AG09319 (cell line): Measurements from ENCODE around the gene EPHA5.

ENCODE experiments used
- DNase-seq: peaks from one replicate; pipeline ENCODE4 v3.0.0-alpha.2; 2010; ENCODE audit warnings: low read depth; ENCODE audit errors: extremely low read depth
- TF ChIP-seq, protein P1 (sequence below): IDR thresholded peaks from 2 replicates; pipeline ENCODE4 v1.5.1; 2011; ENCODE audit warnings: low read depth, mild to moderate bottlenecking, inconsistent platforms, low read length, moderate library complexity

Gene EPHA5

DNA sequence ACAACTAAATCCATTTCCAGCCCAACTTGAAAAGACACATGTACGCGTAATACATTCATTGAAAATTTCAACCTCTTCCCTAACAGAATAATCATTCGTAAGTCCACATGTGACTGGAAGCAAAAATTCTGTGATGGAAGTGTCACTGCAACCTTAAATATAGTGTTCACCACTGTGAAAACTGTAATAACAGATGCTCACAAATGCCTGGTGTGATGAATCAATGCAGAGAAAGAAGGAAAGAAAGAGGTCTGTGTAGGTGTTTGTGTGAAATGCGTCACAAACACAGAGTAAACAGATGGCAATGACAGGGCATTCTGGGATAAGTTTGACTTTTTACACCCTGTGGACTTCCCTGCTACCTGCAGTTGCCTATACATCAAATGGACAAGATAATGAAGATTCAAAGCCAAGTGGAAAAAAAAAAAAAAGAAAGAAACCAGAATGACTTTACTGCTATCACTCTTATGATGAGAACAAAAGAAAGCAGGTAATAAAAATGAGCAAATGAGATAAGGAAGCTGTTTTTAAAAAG lies 123.3 kb downstream of the EPHA5 start:
- TF ChIP-seq, protein P1, sequence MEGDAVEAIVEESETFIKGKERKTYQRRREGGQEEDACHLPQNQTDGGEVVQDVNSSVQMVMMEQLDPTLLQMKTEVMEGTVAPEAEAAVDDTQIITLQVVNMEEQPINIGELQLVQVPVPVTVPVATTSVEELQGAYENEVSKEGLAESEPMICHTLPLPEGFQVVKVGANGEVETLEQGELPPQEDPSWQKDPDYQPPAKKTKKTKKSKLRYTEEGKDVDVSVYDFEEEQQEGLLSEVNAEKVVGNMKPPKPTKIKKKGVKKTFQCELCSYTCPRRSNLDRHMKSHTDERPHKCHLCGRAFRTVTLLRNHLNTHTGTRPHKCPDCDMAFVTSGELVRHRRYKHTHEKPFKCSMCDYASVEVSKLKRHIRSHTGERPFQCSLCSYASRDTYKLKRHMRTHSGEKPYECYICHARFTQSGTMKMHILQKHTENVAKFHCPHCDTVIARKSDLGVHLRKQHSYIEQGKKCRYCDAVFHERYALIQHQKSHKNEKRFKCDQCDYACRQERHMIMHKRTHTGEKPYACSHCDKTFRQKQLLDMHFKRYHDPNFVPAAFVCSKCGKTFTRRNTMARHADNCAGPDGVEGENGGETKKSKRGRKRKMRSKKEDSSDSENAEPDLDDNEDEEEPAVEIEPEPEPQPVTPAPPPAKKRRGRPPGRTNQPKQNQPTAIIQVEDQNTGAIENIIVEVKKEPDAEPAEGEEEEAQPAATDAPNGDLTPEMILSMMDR, result no peak
- DNase-seq, result no peak

GRCh38 chr4:65538571-65538970 lies 131.7 kb downstream of the EPHA5 start:
- TF ChIP-seq, protein P1, result no peak
- no peak for DNase-seq

DNA sequence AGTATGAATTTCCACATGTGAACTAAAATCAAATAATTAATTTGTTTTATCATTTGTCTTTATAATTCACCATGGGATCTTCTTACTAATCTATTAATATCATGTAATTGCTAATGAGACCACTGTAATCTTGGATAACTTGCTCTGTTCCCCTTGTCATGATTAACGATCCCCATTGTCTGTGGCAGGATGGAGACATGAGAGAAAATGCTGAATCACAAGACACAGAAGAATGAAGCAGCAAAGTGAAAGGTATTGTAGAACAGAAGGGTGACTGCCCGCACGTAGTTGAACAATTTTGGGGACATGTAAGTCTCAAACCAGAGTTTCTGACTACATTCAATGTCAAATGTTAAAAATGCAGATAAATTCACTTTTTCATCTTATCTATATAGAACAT lies 135.2 kb downstream of the EPHA5 start:
- TF ChIP-seq, protein P1, result no peak
- no peak for DNase-seq

DNA sequence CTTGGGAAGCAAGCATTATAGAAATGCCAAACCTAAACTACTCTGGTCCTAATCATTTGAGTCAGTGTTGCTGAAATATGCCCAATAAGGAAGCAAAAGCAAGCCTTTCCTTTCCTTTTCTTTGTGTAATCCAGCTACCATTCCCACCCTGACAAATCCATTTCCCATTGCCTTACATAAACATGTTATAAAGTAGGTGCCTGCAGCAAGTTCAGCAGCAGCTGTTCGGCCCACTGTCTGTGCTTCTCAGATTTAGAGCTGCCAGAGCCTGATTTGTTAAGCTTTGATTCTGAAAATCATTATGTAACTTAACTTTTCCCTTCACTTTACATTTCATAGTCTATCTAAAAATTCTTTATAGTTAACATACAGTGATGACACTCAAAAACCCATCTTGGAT lies 148.6 kb downstream of the EPHA5 start:
- TF ChIP-seq, protein P1, result no peak
- DNase-seq, result no peak

GRCh38 chr4:65515646-65516045 lies 154.6 kb downstream of the EPHA5 start:
- no peak for DNase-seq

DNA sequence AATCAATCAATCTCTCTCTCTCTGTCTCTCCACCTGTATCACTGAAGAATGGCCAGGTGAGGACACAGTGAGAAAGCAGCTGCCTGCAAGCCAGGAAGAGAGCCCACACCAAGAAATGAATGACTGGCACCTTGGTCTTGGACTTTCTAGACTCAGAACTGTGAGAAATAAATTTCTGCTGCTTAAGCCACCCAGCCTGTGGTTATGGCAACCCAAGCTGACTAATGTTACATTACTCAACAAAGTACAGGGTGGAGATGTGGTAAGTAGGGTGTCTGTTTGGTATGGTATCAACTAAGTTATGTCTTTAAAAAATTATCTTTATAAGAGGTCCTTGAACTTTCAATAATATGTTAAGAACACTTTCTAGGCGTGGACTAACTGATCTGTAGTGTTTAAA lies 159.3 kb downstream of the EPHA5 start:
- no peak for DNase-seq
- TF ChIP-seq, protein P1, result no peak

More at GRCh38 chr4:65515646-65516045, 154.6 kb downstream of the EPHA5 start:
- TF ChIP-seq, protein P1, result no peak

DNA sequence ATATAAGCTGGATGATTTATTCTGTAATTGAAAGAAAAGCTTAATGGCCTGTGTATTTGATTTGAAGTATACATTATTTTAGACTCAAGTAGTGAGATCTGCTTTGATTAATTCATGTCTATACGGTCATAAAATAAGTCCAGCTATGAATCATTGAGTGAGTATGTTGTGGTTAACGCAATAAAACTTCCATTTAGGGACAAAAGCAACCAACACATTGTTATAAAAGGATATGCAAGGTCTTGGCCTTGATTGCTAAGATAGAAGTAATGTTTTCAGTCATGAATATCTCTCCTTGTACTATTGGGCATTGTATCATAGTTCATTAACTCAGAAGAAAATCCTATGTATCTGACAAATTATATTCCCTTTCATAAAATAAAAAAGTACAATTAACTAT lies 162.1 kb downstream of the EPHA5 start:
- DNase-seq, result no peak
- TF ChIP-seq, protein P1, result no peak
